ENCODE measurements around the gene ZMYND8.

- TF ChIP-seq POLR2A (IDR thresholded peaks at IDR 0.05) (no peak), CTCF (IDR thresholded peaks at IDR 0.05) (no peak)
Observed at GRCh38 chr20:47320990-47321805, 35.3 kb downstream of the ZMYND8 start.

Data from testis (tissue), 2 donors.